H9 (cell line): Measurements from ENCODE around the gene ACAD8. TPM values are rescaled to one million over a fixed set of nuclear protein-coding genes. Genes with fewer than 3 reads are reported as not detected.
A peak's percentile ranks its signal among the peaks of the same experiment; 100 is the strongest.

ENCODE experiments used
- DNase-seq: peaks from one replicate; pipeline ENCODE4 v3.0.0-alpha.2; 2017
- H2AFZ ChIP-seq: one replicate; pipeline ENCODE4 v1.6.1; 2013; ENCODE audit warnings: mild to moderate bottlenecking, low read length, control low read depth, moderate library complexity
- H2AK5ac ChIP-seq: 2 replicates; pipeline ENCODE4 v1.6.1; 2013; ENCODE audit warnings: low read length, control low read depth, mixed read lengths; ENCODE audit not compliant: insufficient read length
- H2BK120ac ChIP-seq: one replicate; pipeline ENCODE4 v1.6.1; 2013; ENCODE audit warnings: low read depth, mild to moderate bottlenecking, low read length, control low read depth, inconsistent platforms; ENCODE audit not compliant: poor library complexity, severe bottlenecking
- H2BK12ac ChIP-seq: 2 replicates; pipeline ENCODE4 v1.6.1; 2013; ENCODE audit warnings: low read length, control low read depth, mixed read lengths, low read depth; ENCODE audit not compliant: insufficient read length
- H2BK15ac ChIP-seq: 2 replicates; pipeline ENCODE4 v1.6.1; 2013; ENCODE audit warnings: low read depth, low read length, control low read depth
- H2BK20ac ChIP-seq: one replicate; pipeline ENCODE4 v1.6.1; 2013; ENCODE audit warnings: low read depth, mild to moderate bottlenecking, low read length, control low read depth, inconsistent platforms; ENCODE audit not compliant: poor library complexity, severe bottlenecking
- H2BK5ac ChIP-seq: 2 replicates; pipeline ENCODE4 v1.6.1; 2013; ENCODE audit warnings: low read length, control low read depth, mixed read lengths; ENCODE audit not compliant: insufficient read length
- H3K14ac ChIP-seq: 2 replicates; pipeline ENCODE4 v1.6.1; 2013; ENCODE audit warnings: low read length, control low read depth; ENCODE audit not compliant: insufficient read depth
- H3K18ac ChIP-seq: 2 replicates; pipeline ENCODE4 v1.6.1; 2013; ENCODE audit warnings: low read depth, mild to moderate bottlenecking, mixed read lengths, low read length, control low read depth; ENCODE audit not compliant: insufficient read length
- H3K23ac ChIP-seq: 2 replicates; pipeline ENCODE4 v1.6.1; 2013; ENCODE audit warnings: low read length, control low read depth, mixed read lengths, low read depth; ENCODE audit not compliant: insufficient read length
- H3K23me2 ChIP-seq: 2 replicates; pipeline ENCODE4 v1.6.1; 2013; ENCODE audit warnings: low read depth, mild to moderate bottlenecking, mixed read lengths, low read length, control low read depth; ENCODE audit not compliant: insufficient read length, poor library complexity, severe bottlenecking
- H3K27ac ChIP-seq: 2 replicates; pipeline ENCODE4 v1.5.1; 2013; ENCODE audit warnings: low read length, control low read depth, mixed read lengths, low read depth; ENCODE audit not compliant: insufficient read length
- H3K27me3 ChIP-seq: 2 replicates; pipeline ENCODE4 v1.6.1; 2013; ENCODE audit warnings: low read length, control low read depth, inconsistent platforms; ENCODE audit not compliant: insufficient read depth
- H3K4ac ChIP-seq: 2 replicates; pipeline ENCODE4 v1.6.1; 2013; ENCODE audit warnings: low read depth, mild to moderate bottlenecking, control low read depth, inconsistent platforms, low read length, moderate library complexity
- H3K4me1 ChIP-seq: 2 replicates; pipeline ENCODE4 v1.6.1; 2013; ENCODE audit warnings: low read length, control low read depth, inconsistent platforms; ENCODE audit not compliant: insufficient read depth
- H3K4me2 ChIP-seq: 2 replicates; pipeline ENCODE4 v1.6.1; 2013; ENCODE audit warnings: low read length, control low read depth, mixed read lengths; ENCODE audit not compliant: insufficient read length, insufficient read depth
- H3K56ac ChIP-seq: 2 replicates; pipeline ENCODE4 v1.6.1; 2013; ENCODE audit warnings: low read depth, mild to moderate bottlenecking, mixed read lengths, low read length, control low read depth; ENCODE audit not compliant: insufficient read length
- H3K79me1 ChIP-seq: 2 replicates; pipeline ENCODE4 v1.6.1; 2013; ENCODE audit warnings: low read depth, mild to moderate bottlenecking, moderate library complexity, low read length, control low read depth, inconsistent platforms; ENCODE audit not compliant: insufficient read depth, poor library complexity, severe bottlenecking
- H3K79me2 ChIP-seq: 2 replicates; pipeline ENCODE4 v1.6.1; 2013; ENCODE audit warnings: low read length, control low read depth, inconsistent platforms; ENCODE audit not compliant: insufficient read depth
- H3K9ac ChIP-seq: 2 replicates; pipeline ENCODE4 v1.6.1; 2013; ENCODE audit warnings: low read length, control low read depth, mixed read lengths; ENCODE audit not compliant: insufficient read length; ENCODE audit errors: extremely low read depth
- H3K9me3 ChIP-seq: one replicate; pipeline ENCODE4 v1.6.1; 2013; ENCODE audit warnings: low read depth, low read length, inconsistent platforms; ENCODE audit not compliant: control insufficient read depth
- H3T11ph ChIP-seq: one replicate; pipeline ENCODE4 v1.6.1; 2013; ENCODE audit warnings: mild to moderate bottlenecking, low read length, control low read depth, inconsistent platforms
- H4K20me1 ChIP-seq: one replicate; pipeline ENCODE4 v1.6.1; 2013; ENCODE audit not compliant: control insufficient read depth, insufficient read length, insufficient read depth
- H4K5ac ChIP-seq: 2 replicates; pipeline ENCODE4 v1.6.1; 2013; ENCODE audit warnings: low read depth, mild to moderate bottlenecking, mixed read lengths, low read length, control low read depth; ENCODE audit not compliant: insufficient read length
- H4K8ac ChIP-seq: replicated peaks from 2 replicates; pipeline ENCODE4 v1.6.1; 2013; ENCODE audit warnings: low read length, control low read depth, mixed read lengths, low read depth; ENCODE audit not compliant: insufficient read length
- H4K91ac ChIP-seq: 2 replicates; pipeline ENCODE4 v1.6.1; 2013; ENCODE audit warnings: low read depth, mild to moderate bottlenecking, moderate library complexity, mixed read lengths, low read length, control low read depth; ENCODE audit not compliant: insufficient read length
- H3K27ac Mint-ChIP-seq, 3 experiments: 2 replicates in 2 of 3; 3 replicates in 1 of 3; pipeline ENCODE4 v1.8.0; 2020 to 2021; ENCODE audit warnings: mixed read lengths in 3 of 3, mild to moderate bottlenecking in 1 of 3, moderate library complexity in 1 of 3
- H3K27me3 Mint-ChIP-seq: 2 replicates; pipeline ENCODE4 v1.8.0; 2021; ENCODE audit warnings: low read depth, mild to moderate bottlenecking, moderate library complexity, mixed read lengths
- H3K36me3 Mint-ChIP-seq, 3 experiments: 2 replicates in 2 of 3; 3 replicates in 1 of 3; pipeline ENCODE4 v1.8.0; 2020 to 2021; ENCODE audit warnings: low read depth in 3 of 3, mixed read lengths in 3 of 3; ENCODE audit not compliant: insufficient read depth in 1 of 3
- H3K4me1 Mint-ChIP-seq, 2 experiments: 2 replicates each; pipeline ENCODE4 v1.8.0; 2020; ENCODE audit warnings: mixed read lengths in 2 of 2
- H3K4me3 Mint-ChIP-seq, 2 experiments: 2 replicates in 1 of 2; 3 replicates in 1 of 2; pipeline ENCODE4 v1.8.0; 2020 to 2021; ENCODE audit warnings: mild to moderate bottlenecking in 2 of 2, mixed read lengths in 2 of 2, moderate library complexity in 1 of 2
- H3K9me3 Mint-ChIP-seq, 2 experiments: 2 replicates in 1 of 2; 3 replicates in 1 of 2; pipeline ENCODE4 v1.8.0; 2020; ENCODE audit warnings: mild to moderate bottlenecking in 2 of 2, mixed read lengths in 2 of 2, moderate library complexity in 1 of 2
- CTCF ChIP-seq: fragments of 200-600 bp; sonication (generic); conservative IDR thresholded peaks from 3 replicates; pipeline ENCODE4 v1.8.0; 2021; ENCODE audit warnings: antibody characterized with exemption, mild to moderate bottlenecking
- WGBS: extraction: QIAGEN DNeasy Blood & Tissue Kit; methylation state at CpG from one replicate; pipeline ENCODE4 v1.1.7; 2013; ENCODE audit warnings: missing lambda C conversion rate, low lambda C conversion rate, mixed read lengths; ENCODE audit not compliant: insufficient read length; ENCODE audit errors: extremely low coverage; 5-methylcytosine and 5-hydroxymethylcytosine counted together
- total RNA-seq: library from RNA; stranded (reverse); gene quantifications from 2 replicates; pipeline ENCODE4 v1.2.1, GENCODE V29; 2021

Gene ACAD8
- total RNA-seq, 1 experiment from 2014 or later: 46.8 TPM

- Mint-ChIP-seq H3K27ac (no peak overlapping the region), H3K4me3 (no peak overlapping the region), H3K27me3 (no peaks in the 10 kb centered on the region), H3K9me3 (no peaks in the 10 kb centered on the region), H3K4me1 (peaks cover 5 to 7% of the 10 kb centered on the region in 2 experiments; a peak in 3 of 4 replicates), H3K36me3 (peaks cover 3 to 11% (median 5%) of the 10 kb centered on the region in 3 experiments; a peak in 5 of 7 replicates)
- H3K4ac ChIP-seq: no peak overlapping the region
- no peak overlapping the region for H3K9ac ChIP-seq
- no peak overlapping the region for H2BK12ac ChIP-seq
- H3K14ac ChIP-seq: no peak overlapping the region
- H3K23ac ChIP-seq: no peak overlapping the region
- H2AFZ ChIP-seq: no peak overlapping the region
- H2BK15ac ChIP-seq: no peak overlapping the region
- no peaks in the 10 kb centered on the region for H3K9me3 ChIP-seq
- H3K4me2 ChIP-seq: no peak overlapping the region
- no peaks in the 10 kb centered on the region for H3K27me3 ChIP-seq
- WGBS: no CpG with 5 or more reads among the region's 4 CpGs
- no peak overlapping the region for H2AK5ac ChIP-seq
- H2BK5ac ChIP-seq: no peak overlapping the region
- H4K8ac ChIP-seq: no peak overlapping the region
- H3K79me2 ChIP-seq: no peaks in the 10 kb centered on the region
- H3K27ac ChIP-seq: no peak overlapping the region
- H3K56ac ChIP-seq: no peak overlapping the region
- TF ChIP-seq CTCF: no peak
- no peaks in the 10 kb centered on the region for H3K23me2 ChIP-seq
- DNase-seq: peak; percentile 4
- H2BK120ac ChIP-seq: no peak overlapping the region
- H3K18ac ChIP-seq: no peak overlapping the region
- H4K5ac ChIP-seq: no peak overlapping the region
- no peak overlapping the region for H3T11ph ChIP-seq
- no peaks in the 10 kb centered on the region for H4K20me1 ChIP-seq
- no peaks in the 10 kb centered on the region for H3K79me1 ChIP-seq
- H4K91ac ChIP-seq: no peak overlapping the region
- H2BK20ac ChIP-seq: no peak overlapping the region
- H3K4me1 ChIP-seq: no peaks in the 10 kb centered on the region
Measured at GRCh38 chr11:134233729-134234179, 19.6 kb upstream of the ACAD8 start.
